Amniotic stem cell (primary cell): Measurements from ENCODE around the gene SLC30A5.

Experiments used
- DNase-seq: peaks from one replicate; lab custom pipeline; 2025; lab: John Stamatoyannopoulos, UW

Gene SLC30A5

GRCh38 chr5:69167929-69168328, 74.1 kb downstream of the SLC30A5 start:
- DNase-seq, result no peak

DNA sequence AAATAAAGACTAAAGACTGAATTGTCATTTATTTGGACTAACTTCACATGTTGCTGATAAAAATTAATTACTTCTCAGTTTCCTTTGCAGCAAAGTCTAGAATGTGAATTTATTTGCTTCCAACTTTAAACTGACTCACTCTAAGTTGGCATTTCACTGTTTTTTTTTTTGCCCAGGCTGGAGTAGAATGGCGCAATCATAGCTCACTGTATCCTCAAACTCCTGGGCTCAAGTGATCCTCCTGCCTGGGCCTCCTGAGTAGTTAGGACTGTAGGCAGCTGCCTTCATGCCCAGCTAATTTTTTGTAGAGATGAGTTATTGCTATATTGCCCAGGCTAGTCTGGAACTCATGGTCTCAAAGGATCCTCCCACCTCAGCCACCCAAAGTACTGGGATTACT, 76.7 kb downstream of the SLC30A5 start:
- DNase-seq, result no peak

GRCh38 chr5:69170969-69171368, 77.2 kb downstream of the SLC30A5 start:
- DNase-seq, result no peak
